ENCODE measurements around the gene NAA80. TPM values are rescaled to one million over a fixed set of nuclear protein-coding genes. Genes with fewer than 3 reads are reported as not detected.
"Not testable (repeated sequence)": the region's sequence is repeated elsewhere in the genome, so short reads cannot be mapped to it uniquely, and the experiment has no call there.

The NAA80 gene
- total RNA-seq, 1 donor from 2014 or later: 8.5 TPM

GRCh38 chr3:50264964-50265485, 34.2 kb downstream of the NAA80 start:
- DNase-seq (ENCODE audit: low spot score): no peak
- intact Hi-C loops (cut with DNase I): no loop called here

GRCh38 chr3:50264383-50264963, 34.7 kb downstream of the NAA80 start:
- intact Hi-C loops (cut with DNase I): no loop called here

GRCh38 chr3:50263478-50264382, 35.5 kb downstream of the NAA80 start:
- no peak for DNase-seq (ENCODE audit: low spot score)
- intact Hi-C loops (cut with DNase I): no loop called here

More at GRCh38 chr3:50264383-50264963, 34.7 kb downstream of the NAA80 start:
- DNase-seq (ENCODE audit: low spot score): peak; percentile 85

GRCh38 chr3:50262778-50263177, 36.4 kb downstream of the NAA80 start:
- intact Hi-C loops (cut with DNase I): no loop called here
- no peak for DNase-seq (ENCODE audit: low spot score)

GRCh38 chr3:50262200-50262599, 37.0 kb downstream of the NAA80 start:
- DNase-seq (ENCODE audit: low spot score); intact Hi-C loops (cut with DNase I): not testable (repeated sequence)

GRCh38 chr3:50261505-50261904, 37.7 kb downstream of the NAA80 start:
- intact Hi-C loops (cut with DNase I): no loop called here
- no peak for DNase-seq (ENCODE audit: low spot score)

- intact Hi-C loops (cut with DNase I): loop anchor here (1.0 kb wide), 2 partner anchors 12 to 34 kb away; no protein-coding TSS in a partner anchor
- no peak for DNase-seq (ENCODE audit: low spot score)
Observed at GRCh38 chr3:50260942-50261441, 38.2 kb downstream of the NAA80 start.

- peak; percentile 97 for DNase-seq (ENCODE audit: low spot score)
- intact Hi-C loops (cut with DNase I): loop anchor here (1.0 kb wide), 2 partner anchors 13 to 33 kb away; no protein-coding TSS in a partner anchor
Observed at GRCh38 chr3:50260027-50260941, 38.9 kb downstream of the NAA80 start.

GRCh38 chr3:50259432-50260026, 39.7 kb downstream of the NAA80 start:
- intact Hi-C loops (cut with DNase I): loop anchor here (1.0 kb wide), 2 partner anchors 14 to 32 kb away; no protein-coding TSS in a partner anchor
- no peak for DNase-seq (ENCODE audit: low spot score)

- DNase-seq (ENCODE audit: low spot score): no peak
- intact Hi-C loops (cut with DNase I): no loop called here
Observed at GRCh38 chr3:50258979-50259378, 40.2 kb downstream of the NAA80 start.

GRCh38 chr3:50258029-50258680, 41.0 kb downstream of the NAA80 start:
- intact Hi-C loops (cut with DNase I): no loop called here
- DNase-seq (ENCODE audit: low spot score): no peak

GRCh38 chr3:50256978-50257890, 42.0 kb downstream of the NAA80 start:
- no peak for DNase-seq (ENCODE audit: low spot score)
- intact Hi-C loops (cut with DNase I): no loop called here

GRCh38 chr3:50255251-50255615, 44.0 kb downstream of the NAA80 start:
- DNase-seq (ENCODE audit: low spot score): no peak
- intact Hi-C loops (cut with DNase I): no loop called here

- DNase-seq (ENCODE audit: low spot score): peak; percentile 93
- intact Hi-C loops (cut with DNase I): no loop called here
Observed at GRCh38 chr3:50254577-50255250, 44.5 kb downstream of the NAA80 start.

- DNase-seq (ENCODE audit: low spot score): no peak
- intact Hi-C loops (cut with DNase I): no loop called here
Observed at GRCh38 chr3:50251220-50251619, 48.0 kb downstream of the NAA80 start.

GRCh38 chr3:50250514-50250913, 48.7 kb downstream of the NAA80 start:
- intact Hi-C loops (cut with DNase I): no loop called here
- DNase-seq (ENCODE audit: low spot score): no peak

- intact Hi-C loops (cut with DNase I): no loop called here
- no peak for DNase-seq (ENCODE audit: low spot score)
Observed at GRCh38 chr3:50249457-50249856, 49.7 kb downstream of the NAA80 start.

Measured in cardiac septum (tissue), 1 donor.